CD4-positive, alpha-beta T cell treated with Interleukin-6 at 100 ng/mL for 8 hours (primary cell): ENCODE measurements around the gene DEFB124.

Experiments
- DNase-seq: peaks from one replicate; pipeline ENCODE4 v3.0.0-alpha.2; 2020; ENCODE audit warnings: mixed read lengths, low spot score

DEFB124 gene

DNA sequence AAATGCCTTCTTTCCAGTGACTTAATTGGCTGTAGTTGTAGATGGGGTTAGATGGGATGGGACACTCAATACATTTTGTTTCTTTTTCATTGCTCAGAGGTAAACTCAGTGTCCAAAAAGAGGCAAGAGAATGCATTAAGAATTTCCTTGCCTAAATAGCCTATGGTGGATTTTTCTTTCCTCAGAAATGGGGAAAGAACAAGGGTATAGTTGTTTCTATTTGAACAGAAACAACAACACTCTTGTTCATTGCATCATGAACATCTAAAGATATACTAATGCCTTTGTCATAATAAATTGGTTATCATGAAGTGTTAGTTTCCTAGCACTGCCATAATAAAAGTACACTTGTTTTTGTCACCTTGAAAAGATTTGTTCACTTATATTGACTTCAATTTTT, 49.1 kb downstream of the DEFB124 start:
- no peak for DNase-seq

- DNase-seq = no peak
Observed at GRCh38 chr20:31418307-31418706, 56.6 kb downstream of the DEFB124 start.

GRCh38 chr20:31415653-31416052, 59.3 kb downstream of the DEFB124 start:
- DNase-seq = no peak
